ENCODE results near the gene PRKN. TPM values are rescaled to one million over a fixed set of nuclear protein-coding genes. Genes with fewer than 3 reads are reported as not detected.

The PRKN gene
- total RNA-seq, 1 donor from 2014 or later: 1.3 TPM

DNA sequence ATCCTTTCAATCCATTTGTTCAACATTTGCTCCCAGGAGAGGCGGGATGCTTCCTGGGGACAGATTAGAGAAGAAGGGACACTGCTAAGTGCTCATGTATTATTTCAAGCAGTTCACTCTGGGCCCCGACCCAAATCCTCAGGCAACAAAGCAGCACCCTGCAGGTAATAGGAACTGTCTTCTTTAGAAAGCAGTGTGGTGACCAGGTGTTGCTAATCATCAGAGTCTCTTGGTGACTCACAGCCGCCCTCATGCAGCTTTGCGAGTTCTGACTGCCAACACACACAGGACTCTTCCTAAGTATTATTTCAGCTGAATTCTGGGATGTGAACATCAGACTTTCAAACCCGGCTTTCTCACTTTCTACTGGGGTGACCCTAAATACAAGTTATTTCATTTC is 356.4 kb downstream of the PRKN start:
- no peak overlapping the region for H3K27ac ChIP-seq (ENCODE audit: low read depth, low read length)
- H3K9me3 ChIP-seq (ENCODE audit: insufficient read depth, low read depth, low read length): no peaks in the 10 kb centered on the region
- H3K4me2 ChIP-seq (ENCODE audit: low read length): no peak overlapping the region
- no peaks in the 10 kb centered on the region for H3K36me3 ChIP-seq (ENCODE audit: insufficient read depth, low read length)
- Mint-ChIP-seq H3K4me3 (ENCODE audit: unreplicated experiment) (no peak overlapping the region), H3K27ac (ENCODE audit: unreplicated experiment) (no peak overlapping the region), H3K27me3 (ENCODE audit: low read depth, unreplicated experiment) (no peaks in the 10 kb centered on the region), H3K9me3 (ENCODE audit: unreplicated experiment) (no peaks in the 10 kb centered on the region), H3K4me1 (ENCODE audit: low read depth, unreplicated experiment) (peaks cover 5% of the 10 kb centered on the region), H3K36me3 (ENCODE audit: low read depth, unreplicated experiment) (no peaks in the 10 kb centered on the region)
- H3K4me1 ChIP-seq (ENCODE audit: insufficient read depth, low read length): no peaks in the 10 kb centered on the region
- no peaks in the 10 kb centered on the region for H4K20me1 ChIP-seq (ENCODE audit: insufficient read depth, low read length)
- no peaks in the 10 kb centered on the region for H3K27me3 ChIP-seq (ENCODE audit: insufficient read depth, low read length)
- H3K79me2 ChIP-seq (ENCODE audit: insufficient read depth, low read length): no peaks in the 10 kb centered on the region
- H3K9ac ChIP-seq (ENCODE audit: low read length): no peak overlapping the region
- FAIRE-seq (no peak), DNase-seq (ENCODE audit: low read depth) (no peak)
- H3K4me3 ChIP-seq (ENCODE audit: insufficient read depth, low read depth, low read length): no peak overlapping the region
- no peak overlapping the region for H2AFZ ChIP-seq (ENCODE audit: low read depth, low read length)
- TF ChIP-seq EZH2 (IDR thresholded peaks at IDR 0.05; ENCODE audit: insufficient read depth, low read length) (no peak), CTCF (IDR thresholded peaks at IDR 0.05; ENCODE audit: insufficient read depth, low read depth, low read length) (no peak)

DNA sequence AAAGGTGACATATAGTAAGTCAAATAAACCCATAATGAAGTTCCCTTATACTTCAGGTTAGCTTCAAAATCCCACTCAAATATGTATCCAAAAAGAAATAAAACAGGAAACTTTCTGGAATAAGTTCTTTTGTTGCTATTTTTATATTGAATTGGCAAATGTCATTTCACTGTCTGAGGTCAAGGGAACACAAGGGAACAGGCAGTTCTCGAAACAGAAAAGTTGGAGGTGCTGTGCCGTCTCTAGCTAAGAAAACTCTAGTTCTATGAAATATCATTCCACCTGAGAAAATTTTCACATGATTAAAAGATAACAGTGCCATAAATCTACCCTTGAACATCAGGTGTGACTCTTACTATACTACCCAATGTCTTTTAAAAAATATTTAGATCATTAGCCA is 358.5 kb downstream of the PRKN start:
- no peak overlapping the region for H3K4me2 ChIP-seq (ENCODE audit: low read length)
- H3K36me3 ChIP-seq (ENCODE audit: insufficient read depth, low read length): no peaks in the 10 kb centered on the region
- TF ChIP-seq EZH2 (IDR thresholded peaks at IDR 0.05; ENCODE audit: insufficient read depth, low read length) (no peak), CTCF (IDR thresholded peaks at IDR 0.05; ENCODE audit: insufficient read depth, low read depth, low read length) (no peak)
- no peak overlapping the region for H3K9ac ChIP-seq (ENCODE audit: low read length)
- Mint-ChIP-seq H3K27me3 (ENCODE audit: low read depth, unreplicated experiment) (no peaks in the 10 kb centered on the region), H3K9me3 (ENCODE audit: unreplicated experiment) (no peaks in the 10 kb centered on the region), H3K4me1 (ENCODE audit: low read depth, unreplicated experiment) (peaks cover 3% of the 10 kb centered on the region), H3K36me3 (ENCODE audit: low read depth, unreplicated experiment) (no peaks in the 10 kb centered on the region), H3K4me3 (ENCODE audit: unreplicated experiment) (no peak overlapping the region), H3K27ac (ENCODE audit: unreplicated experiment) (no peak overlapping the region)
- H3K27me3 ChIP-seq (ENCODE audit: insufficient read depth, low read length): no peaks in the 10 kb centered on the region
- FAIRE-seq (no peak), DNase-seq (ENCODE audit: low read depth) (no peak)
- H4K20me1 ChIP-seq (ENCODE audit: insufficient read depth, low read length): no peaks in the 10 kb centered on the region
- H3K79me2 ChIP-seq (ENCODE audit: insufficient read depth, low read length): no peaks in the 10 kb centered on the region
- H3K4me3 ChIP-seq (ENCODE audit: insufficient read depth, low read depth, low read length): no peak overlapping the region
- H3K4me1 ChIP-seq (ENCODE audit: insufficient read depth, low read length): no peaks in the 10 kb centered on the region
- H3K9me3 ChIP-seq (ENCODE audit: insufficient read depth, low read depth, low read length): no peaks in the 10 kb centered on the region
- H2AFZ ChIP-seq (ENCODE audit: low read depth, low read length): no peak overlapping the region
- H3K27ac ChIP-seq (ENCODE audit: low read depth, low read length): no peak overlapping the region

- FAIRE-seq (no peak), DNase-seq (ENCODE audit: low read depth) (no peak)
- Histone ChIP-seq H3K4me2 (ENCODE audit: low read length) (no peak overlapping the region), H3K9me3 (ENCODE audit: insufficient read depth, low read depth, low read length) (no peaks in the 10 kb centered on the region), H3K79me2 (ENCODE audit: insufficient read depth, low read length) (no peaks in the 10 kb centered on the region), H3K9ac (ENCODE audit: low read length) (no peak overlapping the region), H3K27me3 (ENCODE audit: insufficient read depth, low read length) (no peaks in the 10 kb centered on the region), H3K4me1 (ENCODE audit: insufficient read depth, low read length) (no peaks in the 10 kb centered on the region), H2AFZ (ENCODE audit: low read depth, low read length) (no peak overlapping the region), H3K36me3 (ENCODE audit: insufficient read depth, low read length) (no peaks in the 10 kb centered on the region), H3K4me3 (ENCODE audit: insufficient read depth, low read depth, low read length) (no peak overlapping the region), H4K20me1 (ENCODE audit: insufficient read depth, low read length) (no peaks in the 10 kb centered on the region), H3K27ac (ENCODE audit: low read depth, low read length) (no peak overlapping the region)
- Mint-ChIP-seq H3K36me3 (ENCODE audit: low read depth, unreplicated experiment) (no peaks in the 10 kb centered on the region), H3K27ac (ENCODE audit: unreplicated experiment) (no peak overlapping the region), H3K4me1 (ENCODE audit: low read depth, unreplicated experiment) (no peaks in the 10 kb centered on the region), H3K4me3 (ENCODE audit: unreplicated experiment) (no peak overlapping the region), H3K9me3 (ENCODE audit: unreplicated experiment) (no peaks in the 10 kb centered on the region), H3K27me3 (ENCODE audit: low read depth, unreplicated experiment) (no peaks in the 10 kb centered on the region)
- TF ChIP-seq EZH2 (IDR thresholded peaks at IDR 0.05; ENCODE audit: insufficient read depth, low read length) (no peak), CTCF (IDR thresholded peaks at IDR 0.05; ENCODE audit: insufficient read depth, low read depth, low read length) (no peak)
Measured at GRCh38 chr6:162364488-162364887, 363.1 kb downstream of the PRKN start.
